ENCODE measurements around the gene TRAT1. TPM values are rescaled to one million over a fixed set of nuclear protein-coding genes. Genes with fewer than 3 reads are reported as not detected.

The TRAT1 gene
- total and polyA plus RNA-seq, 2 experiments from 2014 or later, result not detected

DNA sequence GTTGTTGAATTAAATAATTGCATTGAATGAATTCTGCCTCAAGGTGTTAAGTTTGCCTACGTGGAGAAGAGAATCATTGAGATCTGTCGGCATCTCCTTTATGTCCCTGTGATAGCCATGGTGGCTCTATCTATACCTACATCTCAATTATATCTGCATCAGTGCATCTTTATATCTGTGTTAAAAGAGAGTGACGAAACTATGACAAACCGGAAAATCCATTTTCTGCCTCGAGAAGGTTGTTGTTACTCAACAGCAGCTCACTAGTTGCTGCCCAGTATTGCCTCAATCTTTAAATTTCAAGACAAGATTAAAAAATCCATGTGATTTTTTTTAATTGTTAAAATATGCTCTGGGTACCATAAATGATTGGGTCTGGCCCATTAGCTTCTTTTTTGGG lies 72.4 kb downstream of the TRAT1 start:
- Histone ChIP-seq H3K27me3 (replicated peaks; ENCODE audit: insufficient read depth) (no peaks in the 10 kb centered on the region), H4K20me1 (ENCODE audit: insufficient read depth) (no peaks in the 10 kb centered on the region), H3K36me3 (ENCODE audit: low read depth) (no peaks in the 10 kb centered on the region), H3F3A (ENCODE audit: insufficient read depth) (no peaks in the 10 kb centered on the region), H3K9ac (no peak overlapping the region), H3K27ac (no peak overlapping the region), H3K4me2 (ENCODE audit: unreplicated experiment) (no peak overlapping the region), H2AFZ (no peak overlapping the region), H3K4me3 (no peak overlapping the region), H3K79me2 (ENCODE audit: insufficient read depth) (no peaks in the 10 kb centered on the region), H3K9me3 (ENCODE audit: low read depth) (no peaks in the 10 kb centered on the region), H3K9me2 (ENCODE audit: insufficient read depth) (no peaks in the 10 kb centered on the region), H3K4me1 (ENCODE audit: insufficient read depth) (no peaks in the 10 kb centered on the region)
- TF ChIP-seq EZH2 (IDR thresholded peaks at IDR 0.05; ENCODE audit: insufficient read depth, poor library complexity, severe bottlenecking), result no peak
- no peak for TF ChIP-seq EZH2phosphoT487 (IDR thresholded peaks at IDR 0.05; ENCODE audit: insufficient read depth, low read depth)
- WGBS, 2 experiments (ENCODE audit: low coverage in 1 of 2, low lambda C conversion rate in 2 of 2, missing lambda C conversion rate in 2 of 2), result 22 to 30% methylated on average over 5 of the region's 5 CpGs
- in situ Hi-C loops (cut with MboI), result no loop called here
- no peak for DNase-seq

DNA sequence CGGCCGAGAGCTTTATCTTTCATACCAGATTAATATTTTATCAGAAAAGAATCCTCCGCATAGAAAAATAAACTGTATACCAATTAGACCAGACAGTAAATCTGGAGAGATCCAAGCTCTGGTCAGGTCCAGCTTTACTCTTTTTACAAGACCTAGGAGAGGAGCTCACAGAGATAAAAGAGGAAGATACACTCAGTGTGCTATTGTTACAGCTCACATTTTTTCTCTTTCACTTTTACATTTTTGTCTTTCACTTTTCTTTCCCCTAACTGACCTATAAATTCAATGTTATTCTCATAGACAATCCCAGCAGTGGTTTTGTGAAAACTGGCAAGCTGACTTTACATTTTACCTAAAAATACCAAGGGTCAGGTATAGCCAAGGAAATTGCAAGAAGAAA lies 75.3 kb downstream of the TRAT1 start:
- H3K27ac ChIP-seq, result no peak overlapping the region
- no peaks in the 10 kb centered on the region for H3K9me2 ChIP-seq (ENCODE audit: insufficient read depth)
- 60 to 61% methylated on average over 3 of the region's 3 CpGs for WGBS, 2 experiments (ENCODE audit: low coverage in 1 of 2, low lambda C conversion rate in 2 of 2, missing lambda C conversion rate in 2 of 2)
- no peak overlapping the region for H3K4me3 ChIP-seq
- in situ Hi-C loops (cut with MboI), result no loop called here
- TF ChIP-seq EZH2phosphoT487 (IDR thresholded peaks at IDR 0.05; ENCODE audit: insufficient read depth, low read depth) (no peak), EZH2 (IDR thresholded peaks at IDR 0.05; ENCODE audit: insufficient read depth, poor library complexity, severe bottlenecking) (no peak)
- H3K9me3 ChIP-seq (ENCODE audit: low read depth), result no peaks in the 10 kb centered on the region
- H2AFZ ChIP-seq, result no peak overlapping the region
- no peak overlapping the region for H3K4me2 ChIP-seq (ENCODE audit: unreplicated experiment)
- no peaks in the 10 kb centered on the region for H3F3A ChIP-seq (ENCODE audit: insufficient read depth)
- no peaks in the 10 kb centered on the region for H4K20me1 ChIP-seq (ENCODE audit: insufficient read depth)
- no peaks in the 10 kb centered on the region for H3K4me1 ChIP-seq (ENCODE audit: insufficient read depth)
- no peak for DNase-seq
- no peaks in the 10 kb centered on the region for H3K79me2 ChIP-seq (ENCODE audit: insufficient read depth)
- no peaks in the 10 kb centered on the region for H3K27me3 ChIP-seq (replicated peaks; ENCODE audit: insufficient read depth)
- H3K9ac ChIP-seq, result no peak overlapping the region
- H3K36me3 ChIP-seq (ENCODE audit: low read depth), result no peaks in the 10 kb centered on the region

DNA sequence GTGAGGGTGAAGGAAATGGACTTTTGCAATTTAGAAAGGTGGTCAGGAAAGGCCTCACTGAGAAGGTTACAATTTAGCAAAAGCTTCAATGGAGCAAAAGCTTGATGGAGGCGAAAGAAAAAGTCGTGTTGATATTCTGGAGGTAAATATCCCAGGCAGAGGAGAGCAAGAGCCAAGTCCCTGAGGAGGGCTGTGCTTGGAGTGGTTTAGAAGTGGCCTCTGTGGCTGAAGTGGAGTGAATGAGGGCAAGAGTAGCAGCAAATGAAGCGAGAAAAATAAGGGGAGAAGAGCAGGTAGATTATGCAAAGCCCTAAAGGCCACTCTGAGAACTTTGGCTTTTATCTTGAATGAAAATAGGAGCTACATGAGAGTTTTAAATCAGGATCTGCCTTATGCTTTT lies 76.9 kb downstream of the TRAT1 start:
- no peaks in the 10 kb centered on the region for H3F3A ChIP-seq (ENCODE audit: insufficient read depth)
- no peak overlapping the region for H3K27ac ChIP-seq
- in situ Hi-C loops (cut with MboI), result no loop called here
- H3K4me2 ChIP-seq (ENCODE audit: unreplicated experiment), result no peak overlapping the region
- no peaks in the 10 kb centered on the region for H3K27me3 ChIP-seq (replicated peaks; ENCODE audit: insufficient read depth)
- H3K36me3 ChIP-seq (ENCODE audit: low read depth), result no peaks in the 10 kb centered on the region
- no peak overlapping the region for H3K9ac ChIP-seq
- H3K79me2 ChIP-seq (ENCODE audit: insufficient read depth), result no peaks in the 10 kb centered on the region
- no peaks in the 10 kb centered on the region for H4K20me1 ChIP-seq (ENCODE audit: insufficient read depth)
- H3K9me3 ChIP-seq (ENCODE audit: low read depth), result no peaks in the 10 kb centered on the region
- H2AFZ ChIP-seq, result no peak overlapping the region
- H3K9me2 ChIP-seq (ENCODE audit: insufficient read depth), result no peaks in the 10 kb centered on the region
- H3K4me3 ChIP-seq, result no peak overlapping the region
- H3K4me1 ChIP-seq (ENCODE audit: insufficient read depth), result no peaks in the 10 kb centered on the region
- 13 to 29% methylated on average over 3 of the region's 3 CpGs for WGBS, 2 experiments (ENCODE audit: low coverage in 1 of 2, low lambda C conversion rate in 2 of 2, missing lambda C conversion rate in 2 of 2)
- DNase-seq, result no peak
- no peak for TF ChIP-seq EZH2phosphoT487 (IDR thresholded peaks at IDR 0.05; ENCODE audit: insufficient read depth, low read depth)
- no peak for TF ChIP-seq EZH2 (IDR thresholded peaks at IDR 0.05; ENCODE audit: insufficient read depth, poor library complexity, severe bottlenecking)

Other genes with a start within 250 kb of the TRAT1 start
- 13.7 and 13.9 TPM in 2 replicates for gene CIP2A, start 233.3 kb upstream of the TRAT1 start, total RNA-seq (2014; rRNA removed; shearing (Covaris generic))
- gene CIP2A, start 233.3 kb upstream of the TRAT1 start, polyA plus RNA-seq (2016; fragmentation: Nextera tagmentation; extraction: Ambion mirVana), result 9.7 and 10.5 TPM in 2 replicates
- 3.3 and 6.5 TPM in 2 replicates for gene DZIP3, start 233.1 kb upstream of the TRAT1 start, total RNA-seq (2014; rRNA removed; shearing (Covaris generic))
- gene DZIP3, start 233.1 kb upstream of the TRAT1 start, polyA plus RNA-seq (2016; fragmentation: Nextera tagmentation; extraction: Ambion mirVana), result 5.0 and 5.4 TPM in 2 replicates
- gene RETNLB, start 65.4 kb upstream of the TRAT1 start, total RNA-seq (2014; rRNA removed; shearing (Covaris generic)), result not detected in 2 replicates
- not detected in 2 replicates for gene RETNLB, start 65.4 kb upstream of the TRAT1 start, polyA plus RNA-seq (2016; fragmentation: Nextera tagmentation; extraction: Ambion mirVana)
- gene GUCA1C, start 131.1 kb downstream of the TRAT1 start, total RNA-seq (2014; rRNA removed; shearing (Covaris generic)), result not detected in 2 replicates
- gene GUCA1C, start 131.1 kb downstream of the TRAT1 start, polyA plus RNA-seq (2016; fragmentation: Nextera tagmentation; extraction: Ambion mirVana), result not detected in 2 replicates

All from GM23248 (cell line).